Measurements from ENCODE around the gene CCDC57. TPM values are rescaled to one million over a fixed set of nuclear protein-coding genes. Genes with fewer than 3 reads are reported as not detected.

Gene CCDC57
- total and polyA plus RNA-seq, 2 of the 8 experiments (the other 6 are each of a cell fraction or from before 2014, with no cell fraction given), result 8.4 to 12.9 TPM

DNA sequence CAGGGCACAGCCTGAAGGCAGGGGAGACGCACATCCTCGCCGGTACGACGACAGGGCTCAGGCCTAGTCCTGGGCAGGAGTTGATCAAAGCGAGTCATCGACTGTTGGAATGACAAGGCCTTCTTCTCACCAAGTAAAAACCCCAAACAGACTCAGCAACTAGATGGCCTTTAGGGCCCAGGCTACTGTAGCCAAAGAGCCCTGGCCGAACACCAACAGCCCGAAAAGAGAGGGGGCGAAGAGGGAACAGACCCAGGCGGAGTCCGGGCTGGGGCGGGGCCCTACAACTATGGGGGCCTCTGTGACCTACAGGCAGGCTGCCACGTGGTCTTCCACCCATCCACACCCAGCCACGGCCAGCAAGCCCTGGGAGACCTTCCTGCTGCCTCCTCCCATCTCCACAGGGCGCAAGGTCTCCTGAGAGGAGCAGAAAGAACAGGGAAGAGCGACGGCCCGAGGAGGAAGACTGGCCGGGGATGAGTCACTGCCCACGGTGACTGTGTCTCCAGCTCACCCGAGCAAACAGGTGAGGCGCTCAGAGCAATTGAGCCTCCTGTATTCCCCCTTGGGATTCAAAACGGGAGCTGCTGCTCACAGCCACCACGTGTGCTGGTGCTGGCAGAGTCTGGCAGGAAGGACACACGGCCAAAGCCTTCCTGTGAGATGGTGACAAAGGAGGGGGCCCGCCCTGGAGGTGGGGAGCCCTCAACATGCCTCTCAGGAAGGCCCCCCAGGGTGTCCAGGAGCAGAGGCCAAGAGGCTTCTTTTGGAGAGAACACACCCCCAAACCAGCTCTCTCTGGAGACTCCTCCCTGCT, 33.9 kb upstream of the CCDC57 start (continued):
- no peak for TF ChIP-seq ZNF274 (IDR thresholded peaks at IDR 0.05; ENCODE audit: borderline replicate concordance, extremely low read depth, low read length)
- TF ChIP-seq, protein P1, sequence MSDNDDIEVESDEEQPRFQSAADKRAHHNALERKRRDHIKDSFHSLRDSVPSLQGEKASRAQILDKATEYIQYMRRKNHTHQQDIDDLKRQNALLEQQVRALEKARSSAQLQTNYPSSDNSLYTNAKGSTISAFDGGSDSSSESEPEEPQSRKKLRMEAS (IDR thresholded peaks at IDR 0.05), result no peak
